Muscle layer of duodenum (tissue), 2 donors: ENCODE measurements around the gene RXFP1.

Source experiments
- H3K27ac ChIP-seq: one replicate; pipeline ENCODE4 v1.7.0; 2013; ENCODE audit warnings: mild to moderate bottlenecking, low read length
- H3K27me3 ChIP-seq: one replicate; pipeline ENCODE4 v1.7.0; 2013; ENCODE audit warnings: low read depth, mild to moderate bottlenecking, control low read depth, low read length
- H3K36me3 ChIP-seq, 2 donors: one replicate each; pipeline ENCODE4 v1.7.0; 2013; ENCODE audit warnings: low read length in 2 of 2, control low read depth in 1 of 2, mild to moderate bottlenecking in 1 of 2; ENCODE audit not compliant: insufficient read depth in 2 of 2, control insufficient read depth in 1 of 2
- H3K4me1 ChIP-seq, 2 donors: one replicate each; pipeline ENCODE4 v1.7.0; 2013; ENCODE audit warnings: low read length in 2 of 2, mild to moderate bottlenecking in 2 of 2, control low read depth in 1 of 2, moderate library complexity in 1 of 2; ENCODE audit not compliant: insufficient read depth in 2 of 2, control insufficient read depth in 1 of 2
- H3K4me3 ChIP-seq, 2 donors: one replicate each; pipeline ENCODE4 v1.7.0; 2013; ENCODE audit warnings: low read length in 2 of 2, low read depth in 1 of 2, mild to moderate bottlenecking in 1 of 2
- H3K9me3 ChIP-seq, 2 donors: one replicate each; pipeline ENCODE4 v1.7.0; 2013; ENCODE audit warnings: low read length in 2 of 2, control low read depth in 1 of 2, mild to moderate bottlenecking in 1 of 2; ENCODE audit not compliant: control insufficient read depth in 1 of 2
- donor health status: healthy.

RXFP1 gene

DNA sequence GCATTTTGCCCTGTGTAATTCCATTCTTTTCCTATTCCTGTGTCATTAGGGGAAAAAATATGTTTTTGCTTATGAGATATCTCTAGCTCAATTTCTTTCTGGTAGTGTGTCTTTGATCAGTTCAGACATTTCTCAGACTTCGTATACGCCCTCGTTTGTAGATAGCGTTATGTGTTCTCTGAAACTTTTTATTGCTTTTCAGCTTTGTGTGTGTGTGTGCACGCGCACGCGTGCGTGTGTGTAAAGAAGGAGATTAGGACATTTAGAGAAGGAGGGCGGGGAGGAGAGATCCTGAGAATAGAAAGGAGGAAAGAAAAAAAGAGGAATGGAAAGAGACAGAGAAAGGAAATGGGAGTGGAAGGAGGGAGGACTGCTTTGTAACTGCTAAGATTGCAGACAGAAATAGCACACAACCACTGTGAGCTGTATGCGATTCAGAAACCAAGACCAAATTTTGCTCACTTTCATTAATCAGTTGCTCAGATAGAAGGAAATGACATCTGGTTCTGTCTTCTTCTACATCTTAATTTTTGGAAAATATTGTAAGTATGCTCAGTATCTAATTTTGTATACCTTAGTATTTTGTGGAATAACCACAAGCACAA is at the start of gene RXFP1:
RXFP1 (plus strand) TSS at position 399 of the 605 bp plus-strand sequence; CDS start at position 494, 95 bp downstream.
- H3K27ac ChIP-seq: no peak within 1 kb of the TSS
- no peak within 1 kb of the TSS for H3K4me3 ChIP-seq
- no peaks in the 10 kb centered on the region for H3K9me3 ChIP-seq

DNA sequence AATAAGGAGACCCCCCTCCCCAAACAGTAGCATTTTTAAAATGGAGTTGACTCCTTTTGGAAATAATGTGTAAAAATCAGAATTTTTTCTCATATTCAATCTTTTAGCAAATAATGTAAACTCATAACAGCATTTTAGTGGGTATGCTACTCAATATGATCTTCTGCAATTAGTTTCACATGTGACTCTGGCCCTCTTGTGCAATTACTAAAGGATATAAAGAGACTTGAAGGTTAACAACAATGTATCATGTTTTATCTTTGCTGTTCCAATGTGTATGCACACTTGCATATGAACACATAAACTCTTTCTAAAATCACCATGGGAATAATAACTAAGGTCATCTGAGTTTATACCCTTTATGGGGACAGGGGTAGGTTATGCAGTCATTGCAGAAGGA is 39.9 kb upstream of the RXFP1 start:
- H3K27me3 ChIP-seq: no peaks in the 10 kb centered on the region
- H3K4me3 ChIP-seq: no peak overlapping the region
- H3K27ac ChIP-seq: no peak overlapping the region
- H3K9me3 ChIP-seq: no peaks in the 10 kb centered on the region
- no peaks in the 10 kb centered on the region for H3K36me3 ChIP-seq
- no peaks in the 10 kb centered on the region for H3K4me1 ChIP-seq

More for the DNA sequence above, at the start of gene RXFP1:
- Histone ChIP-seq H3K4me1 (no peaks in the 10 kb centered on the region), H3K27me3 (no peaks in the 10 kb centered on the region), H3K36me3 (no peaks in the 10 kb centered on the region)

DNA sequence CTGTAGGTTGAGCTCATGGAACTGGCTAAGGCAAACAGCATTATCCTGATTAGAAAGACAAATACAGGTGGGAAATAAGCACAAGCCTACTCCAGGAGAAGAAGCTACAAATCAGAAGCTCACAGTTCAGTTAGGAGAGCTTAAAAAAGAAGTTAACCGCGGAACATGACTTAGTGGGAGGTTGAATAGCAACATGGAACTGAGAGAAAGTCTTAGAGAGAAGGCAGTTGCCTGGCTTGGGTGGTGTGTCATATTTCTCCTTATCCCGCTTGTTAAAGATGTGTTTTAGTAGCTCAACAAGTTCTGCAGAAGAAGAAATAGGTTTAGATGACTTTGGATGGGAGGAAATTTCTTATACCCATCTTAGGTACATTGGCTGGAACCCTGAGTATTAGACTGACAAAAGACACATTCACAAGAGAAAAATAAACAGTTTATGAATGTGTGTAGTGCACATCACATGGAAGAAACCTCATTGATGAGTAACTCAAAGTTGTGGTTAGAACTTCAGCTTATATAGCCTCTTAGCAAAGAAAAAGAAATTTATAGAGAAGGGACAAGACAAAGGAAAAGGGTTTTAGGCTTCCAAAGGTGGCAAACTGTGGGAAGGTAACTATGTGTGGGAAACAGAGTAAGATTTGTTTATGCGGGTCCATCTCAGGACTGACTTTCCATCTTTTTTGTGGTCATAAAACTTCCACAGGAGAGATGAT is 37.4 kb upstream of the RXFP1 start:
- Histone ChIP-seq H3K4me3 (no peak overlapping the region), H3K27ac (no peak overlapping the region), H3K36me3 (no peaks in the 10 kb centered on the region), H3K4me1 (no peaks in the 10 kb centered on the region), H3K27me3 (no peaks in the 10 kb centered on the region), H3K9me3 (no peaks in the 10 kb centered on the region)

DNA sequence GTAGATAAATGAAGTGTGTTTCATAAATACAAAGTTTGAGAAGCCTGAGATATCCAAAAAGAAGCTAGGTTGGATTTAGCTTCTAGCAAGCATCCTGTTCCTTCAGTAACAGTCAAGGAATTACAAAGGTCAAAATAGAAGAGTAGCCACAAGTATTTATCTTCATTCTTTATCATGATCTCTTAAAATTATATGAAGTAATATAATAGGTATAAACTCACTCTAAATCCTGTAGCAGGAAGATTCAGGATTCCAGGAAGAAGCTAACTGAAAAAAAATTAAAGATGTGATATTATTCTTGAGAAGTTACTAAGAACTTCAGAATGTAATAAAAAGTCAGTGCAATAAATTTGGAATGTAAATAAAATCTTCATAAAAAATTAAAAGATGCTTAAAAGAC is 31.1 kb upstream of the RXFP1 start:
- H3K4me1 ChIP-seq: no peaks in the 10 kb centered on the region
- H3K9me3 ChIP-seq: peaks cover 0 to 6% of the 10 kb centered on the region in 2 donors
- no peak overlapping the region for H3K4me3 ChIP-seq
- no peak overlapping the region for H3K27ac ChIP-seq
- no peaks in the 10 kb centered on the region for H3K36me3 ChIP-seq
- no peaks in the 10 kb centered on the region for H3K27me3 ChIP-seq

DNA sequence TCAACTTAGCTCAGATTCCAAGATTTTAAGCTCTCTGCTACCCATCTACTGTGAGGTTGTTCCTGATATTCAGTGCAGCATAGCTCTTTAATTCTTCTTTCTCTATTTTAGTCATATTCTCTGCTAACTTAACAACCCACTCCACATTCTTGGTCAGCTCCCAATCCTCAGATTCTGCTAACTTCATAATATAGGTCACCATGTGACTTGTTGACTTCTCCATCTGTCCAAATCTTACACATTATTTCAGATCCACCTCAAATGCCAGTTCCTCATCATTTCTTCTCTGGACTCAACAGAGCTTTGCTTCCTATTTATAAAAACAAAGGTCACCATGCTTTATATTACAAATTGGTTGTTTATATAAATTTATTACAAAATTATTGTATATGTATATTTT is 29.3 kb upstream of the RXFP1 start:
- Histone ChIP-seq H3K9me3 (peaks cover 0 to 6% of the 10 kb centered on the region in 2 donors), H3K27ac (no peak overlapping the region), H3K4me3 (no peak overlapping the region), H3K27me3 (no peaks in the 10 kb centered on the region), H3K4me1 (no peaks in the 10 kb centered on the region), H3K36me3 (no peaks in the 10 kb centered on the region)

DNA sequence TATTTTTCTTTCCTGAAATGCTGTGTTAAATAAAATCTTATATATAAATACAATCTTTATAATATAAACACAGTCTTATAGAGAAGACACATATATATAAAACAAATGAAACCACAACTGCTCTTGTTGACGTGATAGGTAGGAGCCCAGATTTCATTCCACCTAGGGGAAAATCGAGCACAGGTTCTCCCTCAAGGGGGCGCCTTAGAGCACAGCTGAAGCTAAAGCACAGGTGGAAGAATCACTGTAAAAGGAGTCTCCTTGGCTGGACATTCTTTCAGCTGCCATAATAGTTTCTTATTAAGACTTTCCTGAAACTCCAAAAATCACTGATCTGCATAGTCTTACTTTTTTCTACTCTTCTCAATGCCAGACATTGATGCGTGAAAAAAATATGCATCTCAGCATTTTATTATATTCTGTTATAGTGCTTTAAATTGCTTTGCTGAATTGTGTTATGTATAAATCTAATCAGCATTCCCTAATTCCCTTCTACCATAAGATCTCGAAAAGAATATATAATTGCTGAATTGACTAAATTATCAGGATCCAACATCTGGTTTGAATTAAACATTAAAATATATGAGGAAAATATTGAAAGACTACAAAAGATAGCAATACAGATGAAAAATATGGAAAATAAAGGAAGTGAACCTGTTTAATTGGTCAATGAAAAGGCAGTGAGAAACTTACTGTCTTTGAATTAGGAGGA is 25.5 kb upstream of the RXFP1 start:
- Histone ChIP-seq H3K4me3 (no peak overlapping the region), H3K9me3 (no peaks in the 10 kb centered on the region), H3K4me1 (no peaks in the 10 kb centered on the region), H3K27me3 (no peaks in the 10 kb centered on the region), H3K27ac (no peak overlapping the region), H3K36me3 (no peaks in the 10 kb centered on the region)

DNA sequence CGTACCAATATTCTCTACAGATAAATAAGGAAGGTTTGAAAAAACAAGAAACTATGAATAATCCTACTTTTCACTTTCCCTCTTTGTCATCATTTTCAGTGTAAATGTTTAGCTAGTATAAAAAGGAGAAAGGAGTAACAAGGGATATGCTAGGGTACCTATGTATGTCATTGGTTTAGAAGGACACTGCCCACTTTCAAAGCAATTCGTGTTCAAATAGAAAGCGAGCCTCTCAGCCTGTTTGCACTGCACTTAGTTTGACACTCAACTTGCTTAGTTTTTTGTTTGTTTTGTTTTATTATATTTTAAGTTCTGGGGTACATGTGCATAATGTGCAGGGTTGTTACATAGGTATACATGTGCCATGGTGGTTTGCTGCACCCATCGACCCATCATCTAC is 21.6 kb upstream of the RXFP1 start:
- Histone ChIP-seq H3K4me3 (no peak overlapping the region), H3K9me3 (no peaks in the 10 kb centered on the region), H3K27me3 (no peaks in the 10 kb centered on the region), H3K4me1 (no peaks in the 10 kb centered on the region), H3K27ac (no peak overlapping the region), H3K36me3 (no peaks in the 10 kb centered on the region)

DNA sequence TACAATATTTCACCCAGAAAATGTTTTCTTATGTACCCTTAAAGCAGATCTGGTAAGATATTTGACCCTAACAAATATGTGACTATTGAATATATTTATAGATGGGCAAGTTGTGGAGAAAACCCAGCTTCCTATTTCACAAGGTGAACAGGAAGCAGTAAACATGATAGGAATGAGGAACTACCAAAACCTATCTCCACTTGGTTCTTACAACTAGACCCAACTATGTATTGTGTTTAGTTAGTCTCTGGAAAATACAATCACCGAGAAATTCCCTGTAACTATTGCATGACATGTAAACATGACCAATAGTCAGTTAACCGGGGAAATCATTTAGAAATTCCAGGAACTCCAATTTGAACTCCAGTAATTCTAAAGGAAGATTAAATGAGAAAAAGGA is 8.4 kb upstream of the RXFP1 start:
- H3K36me3 ChIP-seq: no peaks in the 10 kb centered on the region
- H3K4me1 ChIP-seq: no peaks in the 10 kb centered on the region
- no peaks in the 10 kb centered on the region for H3K27me3 ChIP-seq
- no peak overlapping the region for H3K4me3 ChIP-seq
- H3K27ac ChIP-seq: no peak overlapping the region
- H3K9me3 ChIP-seq: no peaks in the 10 kb centered on the region

DNA sequence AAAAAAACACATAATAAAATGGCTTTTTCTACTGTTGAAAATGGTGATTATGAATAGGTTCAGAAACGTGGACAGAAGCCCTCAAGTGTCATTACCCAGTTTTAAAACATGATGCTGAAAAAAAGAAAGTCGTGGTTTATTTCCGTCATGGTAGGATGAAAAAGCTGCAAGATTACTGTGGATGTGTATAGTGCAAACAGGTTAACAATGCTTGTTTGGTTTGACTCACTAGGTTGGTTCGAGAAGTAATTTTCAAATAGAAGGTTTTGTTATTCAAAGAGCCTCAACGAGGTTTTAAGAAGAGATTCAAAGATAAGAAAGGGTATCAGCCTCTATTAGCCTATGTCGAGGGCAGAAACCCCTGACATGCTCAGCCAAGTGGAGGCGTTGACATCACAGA is 2.5 kb upstream of the RXFP1 start:
- Histone ChIP-seq H3K27ac (no peak overlapping the region), H3K36me3 (no peaks in the 10 kb centered on the region), H3K9me3 (no peaks in the 10 kb centered on the region), H3K4me3 (no peak overlapping the region), H3K4me1 (no peaks in the 10 kb centered on the region), H3K27me3 (no peaks in the 10 kb centered on the region)

DNA sequence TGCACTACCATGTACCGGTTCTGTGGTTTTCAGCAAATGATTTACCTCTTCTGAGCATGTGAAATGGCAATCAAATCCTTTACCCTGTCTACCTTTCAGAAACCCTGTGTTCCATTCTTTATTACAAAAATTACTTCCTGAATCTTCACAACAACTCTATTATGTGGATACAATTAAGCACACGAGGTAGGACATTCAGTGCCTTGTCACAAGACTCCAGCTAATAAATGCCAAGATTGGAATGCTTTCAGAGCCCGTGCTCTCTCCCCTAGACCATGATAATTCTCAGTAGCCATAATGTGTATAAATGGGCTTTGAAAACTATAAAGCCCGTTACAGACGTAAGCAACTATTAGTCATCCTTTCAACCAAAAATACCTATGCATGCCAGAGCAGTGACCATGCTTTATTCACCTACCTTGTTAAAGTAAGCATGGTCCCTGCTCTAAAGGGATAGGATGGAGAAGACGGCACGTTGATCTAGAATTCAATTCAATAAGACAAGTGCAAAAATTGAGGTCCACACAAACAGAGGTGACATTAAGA is 2.4 kb downstream of the RXFP1 start:
- no peaks in the 10 kb centered on the region for H3K27me3 ChIP-seq
- H3K36me3 ChIP-seq: no peaks in the 10 kb centered on the region
- H3K27ac ChIP-seq: no peak overlapping the region
- no peaks in the 10 kb centered on the region for H3K4me1 ChIP-seq
- no peak overlapping the region for H3K4me3 ChIP-seq
- no peaks in the 10 kb centered on the region for H3K9me3 ChIP-seq

DNA sequence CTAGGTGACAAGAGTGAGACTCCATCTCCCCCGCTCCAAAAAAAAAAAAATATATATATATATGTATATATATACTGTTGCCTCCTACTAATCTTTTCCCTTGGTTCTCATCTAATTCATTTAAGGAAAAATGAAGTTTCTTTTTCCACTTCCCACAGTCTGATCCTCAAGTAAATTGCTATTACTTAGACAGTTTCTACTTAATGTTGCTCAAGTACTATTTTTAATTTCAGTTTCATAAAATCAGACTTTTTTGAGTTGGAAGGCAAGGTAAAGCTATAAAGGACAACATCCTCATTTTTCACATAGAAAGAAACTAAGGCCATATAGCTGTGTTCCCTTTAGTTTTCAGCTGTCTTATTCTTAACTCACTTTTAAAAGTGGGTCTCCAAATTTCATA is 5.8 kb downstream of the RXFP1 start:
- no peak overlapping the region for H3K27ac ChIP-seq
- H3K27me3 ChIP-seq: no peaks in the 10 kb centered on the region
- no peak overlapping the region for H3K4me3 ChIP-seq
- H3K9me3 ChIP-seq: no peaks in the 10 kb centered on the region
- no peaks in the 10 kb centered on the region for H3K4me1 ChIP-seq
- no peaks in the 10 kb centered on the region for H3K36me3 ChIP-seq
